Measurements from ENCODE around the gene CCDC88C.

DNA sequence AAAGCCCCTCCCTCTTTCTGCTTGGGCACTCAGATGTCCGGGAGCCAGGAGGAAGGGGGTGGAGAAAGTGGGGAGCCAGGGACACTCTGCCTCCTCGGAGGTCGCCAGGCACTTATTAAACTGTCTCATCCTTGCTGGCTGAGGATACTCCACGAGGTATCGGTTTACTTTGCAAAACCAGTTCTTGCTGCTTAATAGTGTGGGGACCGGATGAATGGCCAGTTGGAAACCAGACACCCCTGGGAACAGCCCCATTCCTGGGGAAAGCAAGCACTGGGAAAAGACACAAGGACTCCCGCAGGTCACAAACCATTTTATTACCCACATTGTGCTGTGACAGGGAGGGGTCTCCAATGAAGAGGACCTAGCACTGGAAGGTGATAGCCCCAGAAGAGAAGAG, 34.2 kb downstream of the CCDC88C start:
- TF ChIP-seq, protein P1, sequence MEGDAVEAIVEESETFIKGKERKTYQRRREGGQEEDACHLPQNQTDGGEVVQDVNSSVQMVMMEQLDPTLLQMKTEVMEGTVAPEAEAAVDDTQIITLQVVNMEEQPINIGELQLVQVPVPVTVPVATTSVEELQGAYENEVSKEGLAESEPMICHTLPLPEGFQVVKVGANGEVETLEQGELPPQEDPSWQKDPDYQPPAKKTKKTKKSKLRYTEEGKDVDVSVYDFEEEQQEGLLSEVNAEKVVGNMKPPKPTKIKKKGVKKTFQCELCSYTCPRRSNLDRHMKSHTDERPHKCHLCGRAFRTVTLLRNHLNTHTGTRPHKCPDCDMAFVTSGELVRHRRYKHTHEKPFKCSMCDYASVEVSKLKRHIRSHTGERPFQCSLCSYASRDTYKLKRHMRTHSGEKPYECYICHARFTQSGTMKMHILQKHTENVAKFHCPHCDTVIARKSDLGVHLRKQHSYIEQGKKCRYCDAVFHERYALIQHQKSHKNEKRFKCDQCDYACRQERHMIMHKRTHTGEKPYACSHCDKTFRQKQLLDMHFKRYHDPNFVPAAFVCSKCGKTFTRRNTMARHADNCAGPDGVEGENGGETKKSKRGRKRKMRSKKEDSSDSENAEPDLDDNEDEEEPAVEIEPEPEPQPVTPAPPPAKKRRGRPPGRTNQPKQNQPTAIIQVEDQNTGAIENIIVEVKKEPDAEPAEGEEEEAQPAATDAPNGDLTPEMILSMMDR (IDR thresholded peaks at IDR 0.05): no peak
- TF ChIP-seq POLR2AphosphoS5 (IDR thresholded peaks at IDR 0.05): peak; percentile 88

Measured in prostate gland (tissue), 2 donors.